Measurements from ENCODE around the gene C16orf78. TPM values are rescaled to one million over a fixed set of nuclear protein-coding genes. Genes with fewer than 3 reads are reported as not detected.

C16orf78 gene
- total and polyA plus RNA-seq, 2 of the 8 experiments (the other 6 are each of a cell fraction or from before 2014, with no cell fraction given) = not detected

DNA sequence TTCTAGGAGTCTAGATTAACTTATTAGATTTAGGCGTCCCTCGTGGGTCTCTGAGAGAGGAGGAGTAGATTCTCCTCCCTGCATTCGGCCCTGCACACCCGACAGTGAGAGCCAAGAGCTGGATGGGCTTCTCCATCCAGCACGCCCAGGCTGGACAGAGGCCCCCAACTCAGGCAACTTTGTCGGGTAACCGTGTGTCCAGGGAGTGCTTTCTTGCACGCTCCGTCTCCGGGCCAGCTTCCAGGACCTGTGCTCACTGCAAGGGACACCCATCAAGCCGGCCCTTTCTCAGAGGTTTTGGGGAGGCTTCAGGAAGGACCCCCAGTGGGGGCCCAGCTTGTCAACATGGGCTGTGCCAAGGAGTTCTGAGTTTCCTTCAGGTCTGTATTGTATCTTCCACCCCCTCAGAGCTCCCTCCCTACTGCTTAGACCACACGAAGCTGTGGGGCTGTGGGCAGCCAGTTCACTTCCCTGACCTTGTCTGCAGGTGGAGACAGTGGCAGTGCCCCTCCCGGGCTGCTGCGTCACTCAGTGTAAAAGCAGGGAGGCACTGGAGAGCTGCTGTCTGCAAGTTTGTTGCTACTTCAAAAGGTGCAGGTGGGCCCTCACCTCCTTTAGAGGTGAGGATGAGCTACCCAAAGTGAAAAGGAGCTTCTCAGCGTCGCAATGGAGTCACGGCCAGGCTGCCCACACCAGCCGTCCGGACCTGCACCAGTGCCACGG is 24.0 kb upstream of the C16orf78 start:
- 93% methylated on average over 20 of the region's 20 CpGs; no CpG with 5 or more reads in 1 of the 2 experiments for WGBS, 2 experiments (ENCODE audit: extremely low coverage in 1 of 2, insufficient coverage in 1 of 2, insufficient read length in 1 of 2, insufficient replicate concordance in 2 of 2, low coverage in 1 of 2, low lambda C conversion rate in 2 of 2, missing lambda C conversion rate in 1 of 2)
- FAIRE-seq = no peak
- Histone ChIP-seq H2BK120ac (replicated peaks; ENCODE audit: low read depth, low read length) (no peak overlapping the region), H2AK5ac (ENCODE audit: low read depth, low read length) (no peak overlapping the region), H3K4ac (replicated peaks; ENCODE audit: insufficient read length, low read depth, low read length) (no peak overlapping the region), H2AFZ (ENCODE audit: low read length) (no peak overlapping the region), H3K56ac (replicated peaks; ENCODE audit: insufficient read length, low read depth, low read length) (no peak overlapping the region), H3K4me3 (ENCODE audit: extremely low read depth in 1 of 4, insufficient read depth in 2 of 4, low read depth in 3 of 4, low read length in 4 of 4) (no peak overlapping the region), H4K91ac (replicated peaks; ENCODE audit: insufficient read length, low read length) (no peak overlapping the region), H3K79me2 (ENCODE audit: control insufficient read depth in 1 of 2, insufficient read depth in 2 of 2, low read length in 2 of 2) (no peaks in the 10 kb centered on the region), H3K4me2 (ENCODE audit: insufficient read depth in 1 of 2, low read depth in 2 of 2, low read length in 2 of 2) (no peak overlapping the region), H3K23me2 (ENCODE audit: low read depth, low read length) (no peaks in the 10 kb centered on the region), H2BK12ac (ENCODE audit: low read depth, low read length) (no peak overlapping the region), H2BK5ac (ENCODE audit: low read depth, low read length) (no peak overlapping the region), H3K9me3 (ENCODE audit: insufficient read depth in 2 of 2, low read depth in 1 of 2, low read length in 1 of 2) (no peaks in the 10 kb centered on the region), H4K20me1 (replicated peaks in 1 of 2; ENCODE audit: control insufficient read depth in 1 of 2, insufficient read depth in 2 of 2, low read length in 2 of 2) (peaks cover 3 to 4% of the 10 kb centered on the region in 2 experiments), H3K14ac (ENCODE audit: insufficient read length) (no peak overlapping the region), H3K18ac (ENCODE audit: extremely low read depth, low read length) (no peak overlapping the region), H3K36me3 (ENCODE audit: control insufficient read depth in 2 of 4, insufficient read depth in 4 of 4, low read length in 3 of 4) (no peaks in the 10 kb centered on the region), H3K23ac (ENCODE audit: insufficient read length) (no peak overlapping the region), H3K4me1 (replicated peaks in 1 of 4; ENCODE audit: control insufficient read depth in 3 of 4, insufficient read depth in 4 of 4, low read length in 3 of 4) (peaks cover 0 to 3% (median 0%) of the 10 kb centered on the region in 4 experiments; a peak in 1 of 7 replicates), H3K9ac (replicated peaks in 1 of 4; ENCODE audit: extremely low read depth in 1 of 4, low read depth in 3 of 4, low read length in 3 of 4) (no peak overlapping the region), H3K79me1 (ENCODE audit: low read depth, low read length) (no peaks in the 10 kb centered on the region), H4K5ac (ENCODE audit: insufficient read length, low read depth, low read length) (no peak overlapping the region), H2BK15ac (ENCODE audit: low read length) (no peak overlapping the region), H4K8ac (ENCODE audit: extremely low read depth, insufficient read depth, low read length) (no peak overlapping the region; the same call in 1 of the 2 replicates), H3K27me3 (replicated peaks in 1 of 4; ENCODE audit: control insufficient read depth in 3 of 4, extremely low read depth in 1 of 4, insufficient read depth in 3 of 4, low read length in 3 of 4) (no peaks in the 10 kb centered on the region), H3K27ac (ENCODE audit: low read depth, low read length) (no peak overlapping the region), H2BK20ac (ENCODE audit: low read length) (no peak overlapping the region)
- no peak for TF ChIP-seq PHF8 (conservative IDR thresholded peaks at IDR 0.05; ENCODE audit: low read depth, low read length)
- TF ChIP-seq, protein P1, sequence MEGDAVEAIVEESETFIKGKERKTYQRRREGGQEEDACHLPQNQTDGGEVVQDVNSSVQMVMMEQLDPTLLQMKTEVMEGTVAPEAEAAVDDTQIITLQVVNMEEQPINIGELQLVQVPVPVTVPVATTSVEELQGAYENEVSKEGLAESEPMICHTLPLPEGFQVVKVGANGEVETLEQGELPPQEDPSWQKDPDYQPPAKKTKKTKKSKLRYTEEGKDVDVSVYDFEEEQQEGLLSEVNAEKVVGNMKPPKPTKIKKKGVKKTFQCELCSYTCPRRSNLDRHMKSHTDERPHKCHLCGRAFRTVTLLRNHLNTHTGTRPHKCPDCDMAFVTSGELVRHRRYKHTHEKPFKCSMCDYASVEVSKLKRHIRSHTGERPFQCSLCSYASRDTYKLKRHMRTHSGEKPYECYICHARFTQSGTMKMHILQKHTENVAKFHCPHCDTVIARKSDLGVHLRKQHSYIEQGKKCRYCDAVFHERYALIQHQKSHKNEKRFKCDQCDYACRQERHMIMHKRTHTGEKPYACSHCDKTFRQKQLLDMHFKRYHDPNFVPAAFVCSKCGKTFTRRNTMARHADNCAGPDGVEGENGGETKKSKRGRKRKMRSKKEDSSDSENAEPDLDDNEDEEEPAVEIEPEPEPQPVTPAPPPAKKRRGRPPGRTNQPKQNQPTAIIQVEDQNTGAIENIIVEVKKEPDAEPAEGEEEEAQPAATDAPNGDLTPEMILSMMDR (IDR thresholded peaks at IDR 0.05; ENCODE audit: control extremely low read depth in 1 of 3, insufficient read depth in 1 of 3, low read depth in 1 of 3, low read length in 3 of 3) = peak in 2 of 3 experiments; percentile 21 to 24; a peak in 1 of 4 replicates
- CTCF ChIA-PET (ENCODE audit: partially characterized antibody) = interaction anchor here (0.5 to 5.1 kb wide), 85 partner anchors 9 to 718 kb away, joined by 3 to 67 read pairs (median 5); partner anchors contain the start of gene C16orf78
- DNase-seq (ENCODE audit: low read depth in 1 of 2, low spot score in 2 of 2) = no peak
- POLR2A ChIA-PET (ENCODE audit: partially characterized antibody) = no interaction called here
